ENCODE data around the gene UBE2U.

DNA sequence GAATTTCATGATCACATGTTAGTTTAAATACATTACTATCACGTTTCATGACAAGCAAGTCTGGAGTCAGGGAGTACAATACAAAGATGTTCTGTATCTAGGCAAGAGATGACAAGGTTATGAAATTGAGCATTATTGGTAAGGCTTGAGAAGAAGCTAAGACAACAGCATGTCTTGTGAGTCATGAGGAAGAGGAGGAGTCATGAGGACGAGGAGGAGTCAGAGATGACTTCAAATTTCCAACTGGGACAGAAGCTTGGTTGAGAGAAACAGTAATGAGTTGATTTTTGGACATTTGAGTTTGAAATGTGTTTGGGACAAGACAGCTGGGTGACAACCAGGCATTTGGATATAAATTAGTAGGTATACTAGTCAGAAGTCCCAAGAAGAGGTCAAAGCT is 4.3 kb upstream of the UBE2U start:
- no peak for TF ChIP-seq ZFX (IDR thresholded peaks at IDR 0.05)
- TF ChIP-seq REST (IDR thresholded peaks at IDR 0.05; ENCODE audit: low read depth): no peak
- no peak for TF ChIP-seq POLR2AphosphoS5 (IDR thresholded peaks at IDR 0.05; ENCODE audit: low read depth, low read length)
- no peak for TF ChIP-seq EZH2phosphoT487 (IDR thresholded peaks at IDR 0.05; ENCODE audit: borderline replicate concordance)
- TF ChIP-seq CTCF (IDR thresholded peaks at IDR 0.05 in 2 of 3, conservative IDR thresholded peaks at IDR 0.05 in 1 of 3; ENCODE audit: borderline replicate concordance in 1 of 3, insufficient read depth in 1 of 3, low read depth in 2 of 3, low read length in 2 of 3): no peak
